Suppressor macrophage (primary cell): ENCODE measurements around the gene PDC.
"Not testable (repeated sequence)": the region's sequence is repeated elsewhere in the genome, so short reads cannot be mapped to it uniquely, and the experiment has no call there.

Experiments used
- DNase-seq, 4 experiments: peaks; one replicate each; pipeline ENCODE4 v3.0.0-alpha.2; 2020 to 2022

Gene PDC

DNA sequence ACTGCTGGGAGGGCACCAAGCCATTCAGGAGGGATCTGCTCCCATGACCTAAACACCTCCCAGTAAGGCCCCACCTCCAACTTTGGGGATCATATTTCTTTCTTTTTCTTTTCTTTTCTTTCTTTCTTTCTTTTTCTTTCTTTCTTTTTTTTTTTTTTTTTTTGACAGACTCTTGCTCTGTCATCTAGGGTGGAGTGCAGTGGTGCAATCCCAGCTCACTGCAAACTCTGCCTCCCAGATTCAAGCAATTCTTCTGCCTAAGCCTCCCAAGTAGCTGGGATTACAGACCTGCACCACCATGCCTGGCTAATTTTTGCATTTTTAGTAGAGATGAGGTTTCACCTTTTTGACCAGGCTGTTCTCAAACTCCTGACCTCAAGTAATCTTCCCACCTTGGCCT lies 4.6 kb upstream of the PDC start:
- not testable (repeated sequence) for DNase-seq

DNA sequence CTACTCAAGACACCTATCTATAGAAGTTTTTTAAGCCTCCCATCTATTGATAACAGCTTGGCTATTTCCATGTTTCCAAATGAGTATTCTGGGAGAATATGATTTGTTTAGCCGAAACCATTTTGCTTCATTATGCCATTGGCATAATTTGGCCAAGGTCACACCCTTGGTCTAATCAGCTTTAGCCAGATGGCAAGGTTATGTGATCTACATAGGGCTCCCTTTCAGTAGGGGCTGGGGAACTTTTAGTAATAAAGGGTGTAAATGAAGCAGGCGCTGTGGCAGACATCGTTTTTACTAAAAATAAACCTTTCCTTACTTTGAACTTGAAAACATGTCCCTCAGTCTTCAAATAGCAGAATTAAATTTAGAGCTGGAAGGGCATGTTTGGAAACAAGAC lies 3.0 kb upstream of the PDC start:
- DNase-seq, result no peak

GRCh38 chr1:186463511-186463910 lies 2.6 kb upstream of the PDC start:
- DNase-seq, result no peak

- not testable (repeated sequence) for DNase-seq
Measured at GRCh38 chr1:186459161-186459560, 1.8 kb downstream of the PDC start.

GRCh38 chr1:186456729-186457255 lies 4.1 kb downstream of the PDC start:
- DNase-seq, result no peak

GRCh38 chr1:186454981-186455380 lies 5.9 kb downstream of the PDC start:
- peak; percentile 10 to 37 (median 30) for DNase-seq

DNA sequence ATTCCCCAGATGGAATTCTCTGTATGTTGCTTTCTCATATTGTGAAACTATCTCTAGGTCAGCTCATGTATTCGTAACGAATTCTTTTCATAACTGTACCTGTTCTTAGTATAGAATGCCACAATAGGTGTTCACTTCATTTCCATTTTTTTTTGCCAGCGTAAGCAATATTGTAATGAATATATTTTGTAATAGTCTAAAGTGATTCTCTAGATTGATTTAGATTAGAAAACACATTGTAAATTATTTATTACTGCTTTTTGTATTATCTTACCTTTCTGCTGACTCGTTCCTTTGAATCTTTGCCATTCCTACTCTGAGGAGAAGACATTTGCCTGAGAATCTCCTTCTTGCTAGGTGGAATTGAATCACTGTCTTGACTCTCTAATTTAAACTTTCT lies 14.8 kb downstream of the PDC start:
- DNase-seq, result no peak

DNA sequence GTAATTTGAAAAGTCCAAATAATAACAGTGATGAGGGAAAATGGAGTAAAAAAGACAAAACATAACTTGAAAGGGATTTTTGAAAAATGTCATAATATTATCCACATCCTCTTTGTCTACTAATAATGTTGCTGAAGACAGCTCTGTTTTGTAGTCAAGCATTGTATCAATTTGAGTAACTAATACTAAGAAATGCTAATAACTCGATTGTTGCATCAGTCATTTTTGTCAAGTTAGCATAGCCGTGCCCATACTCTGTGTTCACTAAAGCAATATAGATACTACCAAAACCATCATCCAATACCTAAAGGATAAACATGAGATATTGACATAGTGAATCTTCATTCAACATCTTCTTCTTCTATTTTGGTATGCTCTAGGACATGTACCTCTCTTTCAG lies 17.3 kb downstream of the PDC start:
- DNase-seq, result no peak

GRCh38 chr1:186442651-186443375 lies 18.1 kb downstream of the PDC start:
- peak in 3 of 4 experiments; percentile 5 to 35 (median 30) for DNase-seq

DNA sequence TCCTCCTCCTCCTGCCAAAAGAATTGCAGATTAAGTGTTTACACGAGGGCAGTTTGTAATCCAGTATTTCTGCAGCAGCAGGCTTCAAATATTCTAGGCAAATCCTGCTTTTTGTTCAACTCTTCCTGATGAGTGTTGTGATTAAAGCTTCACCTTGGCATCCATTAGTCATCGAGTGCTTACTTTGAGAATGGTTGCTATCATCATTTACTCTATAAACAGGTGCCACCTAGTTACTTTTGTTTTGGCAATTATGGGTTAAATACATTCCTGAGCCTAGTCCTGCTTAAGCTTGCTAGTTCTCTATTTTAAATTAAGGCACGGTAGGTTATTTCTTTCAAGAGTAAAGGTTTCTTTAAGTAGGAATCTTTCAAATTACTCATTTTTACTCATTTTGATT lies 20.3 kb downstream of the PDC start:
- no peak for DNase-seq

GRCh38 chr1:186438567-186438966 lies 22.3 kb downstream of the PDC start:
- no peak for DNase-seq

- no peak for DNase-seq
Measured at GRCh38 chr1:186435336-186435735, 25.6 kb downstream of the PDC start.

- peak in 3 of 4 experiments; percentile 14 to 37 (median 26) for DNase-seq
Measured at GRCh38 chr1:186429017-186429416, 31.9 kb downstream of the PDC start.

GRCh38 chr1:186426118-186426517 lies 34.8 kb downstream of the PDC start:
- DNase-seq, result no peak

DNA sequence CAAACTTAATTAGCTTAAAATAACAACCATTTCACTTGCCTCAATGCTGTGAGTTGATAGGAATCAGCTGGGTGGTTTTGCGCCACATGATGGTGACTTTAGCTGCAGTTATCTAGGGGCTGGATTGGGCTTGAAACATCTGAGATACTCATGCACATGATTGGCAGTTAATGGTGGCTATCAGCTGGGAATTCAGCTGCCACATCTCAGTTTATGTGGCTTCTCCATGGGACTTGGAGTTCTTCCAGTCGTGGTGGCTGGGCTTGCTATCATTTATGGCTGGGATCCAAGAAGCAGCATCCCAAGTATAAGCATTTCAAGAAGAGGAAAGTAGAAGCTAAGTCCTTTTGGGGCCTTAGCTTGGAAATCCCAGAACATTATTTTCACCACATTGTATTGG lies 36.4 kb downstream of the PDC start:
- no peak for DNase-seq

- DNase-seq, result no peak
Measured at GRCh38 chr1:186421446-186421845, 39.5 kb downstream of the PDC start.

- DNase-seq, result no peak
Measured at GRCh38 chr1:186420923-186421322, 40.0 kb downstream of the PDC start.

GRCh38 chr1:186420311-186420710 lies 40.6 kb downstream of the PDC start:
- DNase-seq, result no peak

- no peak for DNase-seq
Measured at GRCh38 chr1:186418503-186418902, 42.4 kb downstream of the PDC start.

- DNase-seq, result no peak
Measured at GRCh38 chr1:186413319-186413718, 47.6 kb downstream of the PDC start.

GRCh38 chr1:186409091-186409490 lies 51.8 kb downstream of the PDC start:
- no peak for DNase-seq

DNA sequence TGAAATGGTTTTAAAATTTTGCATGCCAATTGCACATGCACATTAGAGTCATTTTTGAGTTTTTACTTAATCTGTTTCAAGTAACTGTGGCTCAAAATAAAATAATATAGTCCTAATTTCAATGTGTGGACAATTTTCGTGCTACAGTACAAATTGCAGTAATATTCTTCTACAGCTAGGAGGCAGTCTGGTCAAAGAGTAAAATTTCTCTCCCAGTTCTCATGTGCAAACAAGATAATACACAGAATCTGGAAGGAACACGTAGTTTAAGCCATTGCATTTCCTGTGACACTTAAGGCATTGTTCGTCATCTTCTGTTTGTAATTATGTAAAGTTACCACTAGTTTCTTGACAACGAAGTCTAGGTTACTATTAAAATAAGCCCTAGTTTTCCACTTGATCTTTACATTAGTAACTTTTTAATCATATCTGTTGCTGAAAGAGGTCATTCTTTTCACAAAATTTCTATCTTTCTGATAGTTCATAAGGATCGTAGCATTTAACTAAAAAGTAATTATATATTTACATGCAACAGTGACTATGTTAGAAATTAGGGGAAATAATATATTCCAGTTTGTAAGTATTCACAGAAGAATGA lies 56.4 kb downstream of the PDC start:
- peak; percentile 30 to 74 (median 58) for DNase-seq

DNA sequence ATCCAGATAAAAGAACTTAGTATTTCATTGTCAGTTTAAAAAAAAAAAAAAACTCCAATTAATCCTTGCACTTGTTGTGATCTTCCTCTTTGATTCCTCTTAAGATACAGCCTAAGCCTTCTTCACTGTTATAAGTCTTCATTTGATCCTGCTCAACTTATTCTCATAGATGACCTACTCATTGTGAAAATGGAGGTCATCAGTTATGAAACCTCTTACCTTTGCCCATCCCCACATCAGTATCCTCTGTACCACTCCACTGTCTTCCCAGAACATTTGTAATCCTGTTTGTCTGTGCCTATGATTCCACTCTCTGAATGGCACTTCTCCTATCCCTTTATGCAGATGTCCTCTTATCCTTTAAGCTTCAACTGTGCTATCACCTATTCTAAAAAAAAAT lies 57.3 kb downstream of the PDC start:
- no peak for DNase-seq

GRCh38 chr1:186401446-186401845 lies 59.5 kb downstream of the PDC start:
- DNase-seq, result not testable (repeated sequence)
